Stimulated activated naive CD8-positive, alpha-beta T cell treated with anti-CD3 and anti-CD28 coated beads, Interleukin-15, Interleukin-2, amounts not matched to agents 100 ng/mL and 50 ng/mL, for 24 hours (primary cell): ENCODE results near the gene SSBP1.
A peak's percentile ranks its signal among the peaks of the same experiment; 100 is the strongest.
"Not testable (repeated sequence)": the region's sequence is repeated elsewhere in the genome, so short reads cannot be mapped to it uniquely, and the experiment has no call there.

ENCODE experiments used
- H3K27ac Mint-ChIP-seq: one replicate; pipeline ENCODE4 v1.8.0; 2021; ENCODE audit warnings: mild to moderate bottlenecking, mixed read lengths
- H3K27me3 Mint-ChIP-seq: one replicate; pipeline ENCODE4 v1.8.0; 2021; ENCODE audit warnings: mixed read lengths
- H3K36me3 Mint-ChIP-seq: one replicate; pipeline ENCODE4 v1.8.0; 2021; ENCODE audit warnings: low read depth, mixed read lengths
- H3K4me1 Mint-ChIP-seq: one replicate; pipeline ENCODE4 v1.8.0; 2021; ENCODE audit warnings: low read depth, mixed read lengths
- H3K4me3 Mint-ChIP-seq: one replicate; pipeline ENCODE4 v1.8.0; 2021; ENCODE audit warnings: mild to moderate bottlenecking, mixed read lengths
- H3K9me3 Mint-ChIP-seq: one replicate; pipeline ENCODE4 v1.8.0; 2021; ENCODE audit warnings: mixed read lengths

SSBP1 gene, protein sequence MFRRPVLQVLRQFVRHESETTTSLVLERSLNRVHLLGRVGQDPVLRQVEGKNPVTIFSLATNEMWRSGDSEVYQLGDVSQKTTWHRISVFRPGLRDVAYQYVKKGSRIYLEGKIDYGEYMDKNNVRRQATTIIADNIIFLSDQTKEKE

DNA sequence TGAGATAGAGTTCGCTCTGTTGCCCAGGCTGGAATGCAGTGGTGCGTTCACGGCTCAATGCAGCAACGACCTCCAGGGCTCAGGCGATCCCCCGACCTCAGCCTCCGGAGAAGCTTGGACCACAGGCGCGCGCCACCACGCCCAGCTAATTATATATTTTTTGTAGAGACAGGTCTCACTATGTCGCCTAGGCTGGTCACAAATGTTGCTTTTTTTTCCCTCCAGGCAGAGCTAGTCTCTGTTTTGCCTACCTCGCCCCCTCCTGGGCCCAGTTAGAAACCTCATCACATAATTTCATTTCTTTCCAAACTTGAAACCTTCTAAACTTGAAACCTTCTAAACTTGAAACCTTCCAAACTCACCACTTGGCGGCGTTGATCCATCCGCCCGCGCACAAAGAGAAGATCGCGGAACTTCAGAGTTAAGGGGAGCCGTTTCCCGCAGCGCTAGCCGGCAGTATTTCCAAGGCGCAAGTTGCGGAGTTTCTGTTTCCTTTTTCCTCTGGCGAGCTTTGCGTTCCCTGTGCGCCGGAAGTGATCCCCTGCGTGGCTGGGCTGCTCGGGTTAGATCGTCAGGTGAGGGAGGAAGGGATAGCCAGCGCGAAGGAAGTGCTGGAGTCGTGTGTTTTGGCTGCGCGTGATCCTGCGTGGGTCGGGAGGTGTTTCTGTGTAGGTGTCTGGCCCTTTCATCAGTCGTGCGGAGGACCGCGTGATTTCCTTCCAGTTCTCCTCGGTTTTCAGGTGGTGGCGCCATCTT lies at the start of gene SSBP1:
Gene SSBP1, plus strand, starts transcription at position 523 of the 756 bp plus-strand sequence. CDS start 809 bp downstream, outside the sequence.
- Mint-ChIP-seq H3K9me3 (no peaks in the 10 kb centered on the region), H3K27me3 (no peaks in the 10 kb centered on the region), H3K27ac (peak within 1 kb of the TSS; percentile 100), H3K4me3 (peak within 1 kb of the TSS; percentile 100), H3K4me1 (peaks cover 58% of the 10 kb centered on the region), H3K36me3 (peaks cover 42% of the 10 kb centered on the region)

DNA sequence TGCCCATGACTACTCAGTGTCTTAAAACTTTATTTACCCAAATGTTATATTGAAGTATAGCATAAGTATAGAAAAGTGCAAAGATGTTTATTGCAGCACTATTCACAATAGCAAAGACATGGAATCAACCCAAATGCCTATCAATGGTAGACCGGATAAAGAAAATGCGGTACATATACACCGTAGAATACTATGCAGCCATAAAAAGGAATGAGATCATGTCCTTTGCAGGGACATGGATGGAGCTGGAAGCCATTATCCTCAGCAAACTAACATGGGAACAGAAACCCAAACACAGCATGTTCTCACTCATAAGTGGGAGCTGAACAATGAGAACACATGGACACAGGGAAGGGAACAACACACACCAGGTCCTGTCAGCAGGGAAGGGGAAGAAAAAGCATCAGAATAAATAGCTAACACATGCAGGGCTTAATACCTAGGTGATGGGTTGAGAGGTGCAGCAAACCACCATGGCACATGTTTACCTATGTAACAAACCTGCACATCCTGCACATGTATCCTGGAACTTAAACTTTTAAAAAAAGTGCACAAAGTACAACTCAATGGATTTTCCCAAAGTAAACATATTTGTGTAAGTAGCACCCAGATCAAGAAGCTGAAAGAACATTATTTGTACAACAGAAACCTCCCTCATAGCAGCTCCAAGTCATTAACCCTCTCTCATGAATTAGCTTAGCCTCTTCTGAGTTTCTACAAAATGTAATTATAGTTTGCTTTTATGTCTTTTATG lies 48.9 kb upstream of the SSBP1 start:
- not testable (repeated sequence) for H3K4me1 Mint-ChIP-seq, H3K4me3 Mint-ChIP-seq, H3K27me3 Mint-ChIP-seq, H3K9me3 Mint-ChIP-seq, H3K27ac Mint-ChIP-seq
- H3K36me3 Mint-ChIP-seq, result peaks cover 21% of the 10 kb centered on the region

DNA sequence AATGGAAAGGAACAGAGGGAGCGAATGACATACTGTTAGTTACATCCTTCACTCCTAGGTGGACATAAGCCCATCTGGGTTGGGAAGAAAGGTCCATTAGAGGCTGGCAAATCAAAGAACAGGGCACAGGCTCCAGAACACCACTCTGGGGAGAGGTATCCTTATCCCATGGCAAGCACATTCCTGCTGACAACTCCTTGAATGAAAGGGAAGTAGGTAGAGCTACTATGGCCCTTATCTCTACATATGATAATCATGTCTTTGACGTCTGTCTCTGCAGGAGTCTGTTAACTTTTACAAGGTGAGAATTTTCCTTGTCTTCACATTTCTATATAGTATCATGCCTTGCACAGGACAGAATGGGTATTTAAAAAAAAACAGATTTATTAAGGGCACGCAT lies 46.6 kb upstream of the SSBP1 start:
- H3K4me1 Mint-ChIP-seq, result peaks cover 20% of the 10 kb centered on the region
- H3K36me3 Mint-ChIP-seq, result peaks cover 9% of the 10 kb centered on the region
- H3K9me3 Mint-ChIP-seq, result no peaks in the 10 kb centered on the region
- no peak overlapping the region for H3K27ac Mint-ChIP-seq
- no peak overlapping the region for H3K4me3 Mint-ChIP-seq
- H3K27me3 Mint-ChIP-seq, result no peaks in the 10 kb centered on the region

DNA sequence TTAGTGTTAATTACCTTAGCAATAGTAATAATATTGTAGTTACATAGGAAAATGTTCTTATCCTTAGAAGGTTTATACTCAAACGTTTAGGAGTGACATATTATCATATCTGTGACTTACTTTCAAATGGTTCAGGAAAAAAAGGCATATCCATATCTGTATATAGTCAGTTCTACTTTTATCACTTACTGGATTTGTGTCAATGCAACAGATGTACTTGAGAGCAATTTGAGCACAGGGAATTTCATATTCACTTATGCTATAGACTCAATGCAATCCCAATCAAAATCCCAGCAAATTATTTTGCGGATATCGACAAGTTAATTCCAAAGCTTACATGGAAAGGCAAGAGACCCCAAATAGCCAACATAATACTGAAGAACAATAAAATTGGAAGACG lies 46.2 kb upstream of the SSBP1 start:
- Mint-ChIP-seq H3K36me3 (peaks cover 6% of the 10 kb centered on the region), H3K27me3 (no peaks in the 10 kb centered on the region), H3K27ac (no peak overlapping the region), H3K4me3 (no peak overlapping the region), H3K4me1 (peaks cover 24% of the 10 kb centered on the region), H3K9me3 (no peaks in the 10 kb centered on the region)

DNA sequence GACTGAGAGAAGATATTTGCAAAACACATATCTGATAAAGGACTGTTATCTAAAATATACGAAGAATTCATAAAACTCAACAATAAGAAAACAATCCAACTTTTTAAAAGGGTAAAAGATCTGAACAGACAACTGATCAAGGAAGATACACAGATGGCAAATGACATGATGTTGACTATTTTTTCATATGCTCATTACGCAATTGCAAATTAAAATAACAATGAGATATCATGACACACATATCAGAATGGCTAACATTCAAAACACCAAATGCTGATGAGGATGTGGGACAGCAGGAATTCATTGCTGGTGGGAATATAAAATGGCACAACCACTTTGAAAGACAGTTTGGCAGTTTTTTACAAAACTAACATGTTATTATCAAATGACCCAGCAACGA lies 45.1 kb upstream of the SSBP1 start:
- H3K4me1 Mint-ChIP-seq, result peaks cover 35% of the 10 kb centered on the region
- H3K27ac Mint-ChIP-seq, result no peak overlapping the region
- no peaks in the 10 kb centered on the region for H3K27me3 Mint-ChIP-seq

DNA sequence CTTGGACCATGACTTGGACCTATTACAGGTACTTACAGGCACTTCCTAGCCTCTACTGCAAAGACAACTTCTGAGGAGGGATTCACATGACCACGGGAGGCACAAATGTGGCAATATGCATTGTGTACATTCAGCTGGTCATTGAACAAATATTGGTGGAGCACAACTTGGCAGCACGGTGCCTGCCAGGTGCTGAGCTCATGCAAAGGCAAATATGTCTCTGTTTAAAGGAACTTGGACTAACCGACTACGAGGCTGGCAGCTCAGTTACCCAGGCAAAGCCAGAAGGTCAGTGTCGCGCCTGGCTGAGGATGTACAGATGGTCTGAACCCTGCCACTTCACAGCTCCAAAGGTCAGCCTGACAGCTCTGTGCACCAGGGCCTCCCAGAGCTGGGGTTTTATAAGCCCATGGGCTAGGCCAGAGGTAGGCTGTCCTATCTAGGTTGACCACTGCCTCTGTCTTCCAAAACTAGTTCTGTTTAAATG lies 42.3 kb upstream of the SSBP1 start:
- Mint-ChIP-seq H3K4me3 (no peak overlapping the region), H3K27ac (no peak overlapping the region), H3K9me3 (no peaks in the 10 kb centered on the region), H3K4me1 (peaks cover 63% of the 10 kb centered on the region), H3K27me3 (no peaks in the 10 kb centered on the region), H3K36me3 (peaks cover 4% of the 10 kb centered on the region)

More for the DNA sequence above, 45.1 kb upstream of the SSBP1 start:
- no peak overlapping the region for H3K4me3 Mint-ChIP-seq
- no peaks in the 10 kb centered on the region for H3K9me3 Mint-ChIP-seq
- peaks cover 4% of the 10 kb centered on the region for H3K36me3 Mint-ChIP-seq

DNA sequence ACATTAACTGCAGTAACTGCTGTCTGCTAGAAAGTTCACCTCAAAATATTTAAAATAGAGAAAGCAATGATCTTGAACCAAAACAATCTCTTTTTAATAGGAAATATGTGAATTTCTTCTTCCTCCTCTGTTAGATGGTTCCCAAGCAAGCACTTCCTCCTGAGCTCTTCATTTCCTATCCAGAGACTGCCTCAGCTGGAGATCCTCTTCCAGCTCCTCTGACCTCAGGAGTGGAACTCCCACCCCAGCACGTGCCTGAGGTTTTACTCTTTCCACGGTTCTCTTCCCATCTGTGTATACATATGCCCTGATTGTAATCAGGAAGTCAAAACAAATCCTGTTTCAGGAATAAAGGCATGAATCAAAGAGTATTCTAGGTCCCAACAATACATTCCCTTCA lies 41.8 kb upstream of the SSBP1 start:
- no peaks in the 10 kb centered on the region for H3K27me3 Mint-ChIP-seq
- H3K4me3 Mint-ChIP-seq, result no peak overlapping the region
- H3K27ac Mint-ChIP-seq, result no peak overlapping the region
- peaks cover 68% of the 10 kb centered on the region for H3K4me1 Mint-ChIP-seq
- peaks cover 4% of the 10 kb centered on the region for H3K36me3 Mint-ChIP-seq
- H3K9me3 Mint-ChIP-seq, result no peaks in the 10 kb centered on the region

DNA sequence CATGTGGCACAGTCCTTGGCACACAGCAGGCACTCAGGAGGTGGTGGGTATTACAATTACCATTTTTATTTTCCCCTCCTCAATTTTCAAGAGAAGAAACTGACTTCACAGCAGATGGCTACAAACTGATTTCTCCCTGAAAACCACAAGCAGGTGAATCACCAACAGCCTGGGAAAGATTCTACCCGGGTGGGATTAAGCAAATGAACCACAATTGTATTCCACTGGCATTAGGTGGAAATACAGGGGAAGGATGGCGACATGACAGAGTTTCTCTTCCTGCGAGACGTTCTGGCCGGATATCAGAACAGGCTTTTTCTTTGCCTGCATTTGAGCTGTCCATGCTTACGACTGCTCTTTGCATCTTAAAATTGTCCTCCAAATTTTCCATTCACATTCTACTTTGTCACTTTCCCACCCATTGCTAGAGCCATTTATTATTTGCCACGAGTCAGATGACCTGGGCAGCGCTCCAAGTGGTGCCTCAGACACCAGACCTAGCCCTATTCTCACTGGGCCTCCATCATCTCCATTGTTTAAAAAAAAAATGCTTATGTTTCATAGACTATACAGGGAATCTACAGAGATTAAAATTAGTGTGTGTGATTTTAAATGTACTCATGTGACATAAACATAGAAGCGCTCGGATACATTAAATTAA lies 40.8 kb upstream of the SSBP1 start:
- H3K27me3 Mint-ChIP-seq, result no peaks in the 10 kb centered on the region
- H3K4me1 Mint-ChIP-seq, result peaks cover 68% of the 10 kb centered on the region
- no peak overlapping the region for H3K27ac Mint-ChIP-seq
- H3K9me3 Mint-ChIP-seq, result no peaks in the 10 kb centered on the region
- no peak overlapping the region for H3K4me3 Mint-ChIP-seq
- H3K36me3 Mint-ChIP-seq, result no peaks in the 10 kb centered on the region

DNA sequence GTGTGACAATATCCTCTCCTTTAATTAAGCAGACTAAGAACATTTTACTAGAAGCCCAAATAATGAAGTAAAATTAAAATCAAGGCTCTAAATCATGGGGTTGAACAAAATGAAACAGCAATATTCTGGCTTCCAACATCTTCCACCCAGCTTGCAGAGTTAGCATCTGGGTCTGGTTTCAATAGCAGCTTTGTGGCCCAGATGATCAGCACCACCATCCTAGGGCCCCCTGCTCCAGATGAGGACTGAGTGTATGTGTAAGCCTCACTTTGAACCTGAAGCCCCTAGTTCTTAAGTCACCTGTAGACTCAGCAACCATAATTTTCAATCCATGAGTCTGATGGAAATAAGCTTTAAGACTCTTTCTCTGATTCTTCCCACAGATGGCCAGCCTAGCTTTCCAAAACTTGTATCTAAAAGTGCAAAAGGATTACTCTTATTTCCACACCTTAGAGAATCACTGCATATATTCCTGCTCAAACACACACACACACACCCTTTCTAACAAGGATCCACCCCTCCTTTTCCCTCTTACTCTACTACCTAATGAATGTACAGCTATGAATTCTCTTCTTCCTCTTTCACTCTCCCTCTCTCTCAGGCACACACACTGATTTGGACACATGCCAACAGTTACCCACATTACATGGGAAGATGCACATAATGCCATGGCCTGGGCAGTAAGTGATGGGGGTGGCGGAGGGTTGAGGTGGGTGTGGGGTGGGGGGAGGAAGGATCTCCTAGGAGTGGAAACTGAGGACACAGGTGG lies 39.7 kb upstream of the SSBP1 start:
- Mint-ChIP-seq H3K36me3 (no peaks in the 10 kb centered on the region), H3K4me1 (peaks cover 66% of the 10 kb centered on the region), H3K27me3 (peaks cover 7% of the 10 kb centered on the region), H3K4me3 (no peak overlapping the region), H3K27ac (no peak overlapping the region), H3K9me3 (no peaks in the 10 kb centered on the region)

DNA sequence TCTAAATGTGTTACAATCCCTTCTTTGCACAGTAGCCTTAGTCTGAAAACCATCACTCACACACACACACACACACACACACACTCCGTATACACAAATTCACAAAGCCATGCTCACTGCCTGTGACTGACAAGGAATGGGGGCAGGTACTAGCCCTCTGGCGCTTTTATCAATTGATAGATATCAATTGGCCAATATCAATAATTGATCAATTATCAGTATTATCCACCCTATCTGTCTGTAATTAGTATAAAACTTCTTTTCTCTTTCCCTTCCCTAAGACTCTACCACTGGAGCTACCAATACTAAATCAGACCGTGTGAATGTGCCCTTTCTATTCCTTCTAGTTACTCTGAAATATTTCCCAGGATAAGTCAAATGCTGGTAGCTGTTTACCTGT lies 38.3 kb upstream of the SSBP1 start:
- peak overlapping the region; percentile 14 for H3K27ac Mint-ChIP-seq
- H3K36me3 Mint-ChIP-seq, result no peaks in the 10 kb centered on the region
- H3K4me1 Mint-ChIP-seq, result peaks cover 61% of the 10 kb centered on the region
- peak overlapping the region; percentile 77 for H3K4me3 Mint-ChIP-seq
- no peaks in the 10 kb centered on the region for H3K9me3 Mint-ChIP-seq
- peaks cover 11% of the 10 kb centered on the region for H3K27me3 Mint-ChIP-seq

DNA sequence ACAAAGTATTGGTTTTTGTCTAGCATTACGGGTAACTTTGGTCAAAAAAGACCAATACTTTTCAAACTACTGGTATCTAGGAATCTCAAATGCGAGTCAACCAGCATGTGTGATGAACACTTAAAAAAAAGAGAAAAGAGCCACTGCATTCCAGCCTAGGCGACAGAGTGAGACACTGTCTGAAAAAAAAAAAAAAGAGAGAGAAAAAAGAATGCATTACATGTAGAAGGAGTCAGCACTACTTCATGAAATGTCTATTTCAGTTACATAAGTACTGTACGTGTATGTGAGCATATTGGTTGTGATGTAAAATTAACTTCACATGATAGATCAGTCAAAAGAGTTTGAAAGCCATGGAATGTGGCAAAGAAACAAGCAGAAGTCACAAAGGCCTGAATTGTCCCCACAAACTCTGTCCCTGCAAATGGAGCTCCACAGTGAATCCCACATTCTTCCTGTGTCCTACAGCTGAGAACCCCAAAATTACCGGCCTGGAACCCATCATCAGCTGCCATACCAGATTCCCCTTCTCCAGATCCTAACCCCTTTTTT lies 37.8 kb upstream of the SSBP1 start:
- Mint-ChIP-seq H3K27ac (peak overlapping the region; percentile 22), H3K4me3 (peak overlapping the region; percentile 77), H3K27me3 (peaks cover 11% of the 10 kb centered on the region), H3K36me3 (no peaks in the 10 kb centered on the region), H3K9me3 (no peaks in the 10 kb centered on the region), H3K4me1 (peaks cover 59% of the 10 kb centered on the region)

DNA sequence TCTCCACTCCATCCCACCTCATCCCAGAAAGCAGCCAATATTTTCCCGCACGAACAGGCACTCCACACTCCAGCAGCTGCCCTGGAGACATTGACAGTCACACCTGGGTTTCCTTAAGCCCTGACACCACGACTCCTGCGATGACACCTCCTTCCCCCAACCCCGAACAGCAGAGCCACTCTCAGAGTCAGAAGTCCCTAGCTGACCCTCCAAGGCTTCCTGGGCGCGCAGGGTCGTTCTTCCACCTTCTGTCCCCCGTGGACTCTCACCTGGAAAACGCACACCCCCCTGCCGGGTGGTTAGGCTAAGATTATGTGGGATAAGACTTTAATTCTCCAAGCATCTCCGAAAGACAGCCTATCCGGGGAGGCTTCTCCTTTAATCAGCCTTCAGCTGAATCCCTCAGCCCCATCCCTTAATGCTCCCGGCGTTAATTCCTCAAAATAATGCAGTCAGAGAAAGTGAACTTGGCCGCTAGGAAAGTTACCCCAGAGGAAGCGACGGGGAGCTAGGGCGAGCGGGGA lies 37.2 kb upstream of the SSBP1 start:
- H3K9me3 Mint-ChIP-seq, result no peaks in the 10 kb centered on the region
- peaks cover 11% of the 10 kb centered on the region for H3K27me3 Mint-ChIP-seq
- H3K4me1 Mint-ChIP-seq, result peaks cover 56% of the 10 kb centered on the region
- peak overlapping the region; percentile 77 for H3K4me3 Mint-ChIP-seq
- no peaks in the 10 kb centered on the region for H3K36me3 Mint-ChIP-seq
- peak overlapping the region; percentile 22 for H3K27ac Mint-ChIP-seq

DNA sequence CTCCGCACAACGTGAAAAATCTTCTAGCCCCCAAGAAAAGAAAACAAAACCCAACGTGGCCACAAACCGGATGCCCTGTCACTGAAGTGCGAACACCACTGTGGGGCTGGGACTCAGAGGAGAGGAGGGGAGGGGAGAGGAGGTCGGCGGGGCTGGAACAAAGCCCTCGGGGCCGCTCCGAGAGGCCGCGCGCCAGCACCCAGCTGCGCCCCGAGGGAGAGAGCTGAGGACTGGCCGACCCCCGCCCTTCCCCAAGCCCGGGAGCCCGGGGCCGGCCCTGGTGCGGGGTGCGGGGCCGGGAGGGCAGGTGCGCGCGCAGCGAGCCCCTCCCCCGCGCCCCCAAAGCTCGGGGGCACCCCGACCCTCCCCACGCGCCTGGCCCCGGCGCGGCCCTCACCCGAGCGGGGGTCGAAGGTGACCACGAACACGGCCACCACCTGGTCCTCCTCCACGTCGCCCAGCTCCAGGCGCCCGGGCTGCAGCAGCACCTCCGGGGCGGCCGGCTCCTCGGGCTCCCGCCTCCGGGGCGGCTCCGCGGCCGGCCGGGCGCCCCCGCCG lies 36.6 kb upstream of the SSBP1 start:
- peaks cover 11% of the 10 kb centered on the region for H3K27me3 Mint-ChIP-seq
- peak overlapping the region; percentile 77 for H3K4me3 Mint-ChIP-seq
- H3K27ac Mint-ChIP-seq, result no peak overlapping the region

More for the DNA sequence above, 36.6 kb upstream of the SSBP1 start:
- H3K9me3 Mint-ChIP-seq, result no peaks in the 10 kb centered on the region
- peaks cover 53% of the 10 kb centered on the region for H3K4me1 Mint-ChIP-seq
- no peaks in the 10 kb centered on the region for H3K36me3 Mint-ChIP-seq
